Measurements from ENCODE around the gene SCLT1. TPM values are rescaled to one million over a fixed set of nuclear protein-coding genes. Genes with fewer than 3 reads are reported as not detected.

Gene SCLT1
- total RNA-seq, 1 experiment from 2014 or later, result 15.9 TPM

- no TSS peak for BruUV-seq (replicated peaks)
- Histone ChIP-seq H3K9me2 (ENCODE audit: insufficient read depth) (no peaks in the 10 kb centered on the region), H3K9me3 (ENCODE audit: insufficient read depth, low read depth) (0 out of 2 replicates have a peak, but pooled peaks cover 4% of the 10 kb centered on the region), H2AFZ (no peak overlapping the region), H3K4me3 (no peak overlapping the region), H3K4me1 (replicated peaks; ENCODE audit: insufficient read depth) (no peaks in the 10 kb centered on the region), H3K79me2 (ENCODE audit: low read depth) (no peaks in the 10 kb centered on the region), H3K4me2 (no peak overlapping the region), H3K27me3 (ENCODE audit: insufficient read depth, low read depth) (no peaks in the 10 kb centered on the region), H4K20me1 (ENCODE audit: insufficient read depth) (no peaks in the 10 kb centered on the region), H3K27ac (no peak overlapping the region), H3F3A (ENCODE audit: insufficient read depth, low read depth) (no peaks in the 10 kb centered on the region), H3K36me3 (ENCODE audit: low read depth) (no peaks in the 10 kb centered on the region)
- TF ChIP-seq EZH2 (IDR thresholded peaks at IDR 0.05; ENCODE audit: low read depth), result no peak
- TF ChIP-seq CTCF (conservative IDR thresholded peaks at IDR 0.05), result no peak
- CTCF ChIA-PET, result no interaction called here
- POLR2A ChIA-PET (ENCODE audit: unreplicated experiment), result no interaction called here
- no peak for DNase-seq
- intact Hi-C loops (cut with micrococcal nuclease; ENCODE audit: unreplicated experiment), result no loop called here
Measured at GRCh38 chr4:129059028-129059427, 34.3 kb downstream of the SCLT1 start.

- Histone ChIP-seq H3F3A (ENCODE audit: insufficient read depth, low read depth) (no peaks in the 10 kb centered on the region), H3K79me2 (ENCODE audit: low read depth) (no peaks in the 10 kb centered on the region), H3K9me2 (ENCODE audit: insufficient read depth) (no peaks in the 10 kb centered on the region), H4K20me1 (ENCODE audit: insufficient read depth) (no peaks in the 10 kb centered on the region), H3K9me3 (ENCODE audit: insufficient read depth, low read depth) (no peaks in the 10 kb centered on the region), H3K4me2 (no peak overlapping the region), H3K4me1 (replicated peaks; ENCODE audit: insufficient read depth) (no peaks in the 10 kb centered on the region), H3K27ac (no peak overlapping the region), H3K36me3 (ENCODE audit: low read depth) (no peaks in the 10 kb centered on the region), H3K4me3 (no peak overlapping the region), H2AFZ (no peak overlapping the region), H3K27me3 (ENCODE audit: insufficient read depth, low read depth) (no peaks in the 10 kb centered on the region)
- ChIA-PET CTCF (no interaction called here), POLR2A (ENCODE audit: unreplicated experiment) (no interaction called here)
- BruUV-seq (replicated peaks), result no TSS peak
- DNase-seq, result no peak
- intact Hi-C loops (cut with micrococcal nuclease; ENCODE audit: unreplicated experiment), result no loop called here
- TF ChIP-seq CTCF (conservative IDR thresholded peaks at IDR 0.05) (no peak), EZH2 (IDR thresholded peaks at IDR 0.05; ENCODE audit: low read depth) (no peak)
Measured at GRCh38 chr4:129046055-129046959, 47.0 kb downstream of the SCLT1 start.

- no peak overlapping the region for H3K27ac ChIP-seq
- no peaks in the 10 kb centered on the region for H3K4me1 ChIP-seq (replicated peaks; ENCODE audit: insufficient read depth)
- intact Hi-C loops (cut with micrococcal nuclease; ENCODE audit: unreplicated experiment), result no loop called here
- H3K9me3 ChIP-seq (ENCODE audit: insufficient read depth, low read depth), result no peaks in the 10 kb centered on the region
- no peaks in the 10 kb centered on the region for H3F3A ChIP-seq (ENCODE audit: insufficient read depth, low read depth)
- H3K4me2 ChIP-seq, result no peak overlapping the region
- no peaks in the 10 kb centered on the region for H3K36me3 ChIP-seq (ENCODE audit: low read depth)
- H4K20me1 ChIP-seq (ENCODE audit: insufficient read depth), result no peaks in the 10 kb centered on the region
- no peaks in the 10 kb centered on the region for H3K27me3 ChIP-seq (ENCODE audit: insufficient read depth, low read depth)
- no peaks in the 10 kb centered on the region for H3K79me2 ChIP-seq (ENCODE audit: low read depth)
- ChIA-PET POLR2A (ENCODE audit: unreplicated experiment) (no interaction called here), CTCF (no interaction called here)
- DNase-seq, result no peak
- H2AFZ ChIP-seq, result no peak overlapping the region
- H3K9me2 ChIP-seq (ENCODE audit: insufficient read depth), result no peaks in the 10 kb centered on the region; the same call in 1 of the 2 replicates
- no TSS peak for BruUV-seq (replicated peaks)
- no peak; the same call in 1 of the 2 replicates for TF ChIP-seq CTCF (conservative IDR thresholded peaks at IDR 0.05)
- H3K4me3 ChIP-seq, result no peak overlapping the region
Measured at GRCh38 chr4:129043523-129043922, 49.8 kb downstream of the SCLT1 start.

All from PC-9 (cell line).